A673 (cell line): ENCODE measurements around the gene EXOC4.

ENCODE experiments used
- CTCF ChIP-seq: fragments of 300-800, 200-600 bp; sonication (generic); conservative IDR thresholded peaks from 2 replicates; pipeline ENCODE4 v1.5.1; 2017; ENCODE audit warnings: low read depth, mild to moderate bottlenecking, antibody characterized with exemption, low read length, moderate library complexity, mixed read lengths
- EZH2 ChIP-seq: fragments of 200-600 bp; sonication (generic); IDR thresholded peaks from 2 replicates; pipeline ENCODE4 v1.6.1; 2017; ENCODE audit warnings: borderline replicate concordance, low read depth, mild to moderate bottlenecking, mixed read lengths, antibody characterized with exemption, low read length; ENCODE audit not compliant: poor library complexity, severe bottlenecking

- no peak for TF ChIP-seq CTCF
- no peak for TF ChIP-seq EZH2
Observed at GRCh38 chr7:133820584-133820983, 567.7 kb downstream of the EXOC4 start.
